ENCODE measurements around the gene SORCS2.

SORCS2 gene

GRCh38 chr4:7333801-7334421 lies 141.6 kb downstream of the SORCS2 start:
- no peaks in the 10 kb centered on the region for H3K9me3 Mint-ChIP-seq
- H3K27ac Mint-ChIP-seq, result no peak overlapping the region
- H3K27me3 Mint-ChIP-seq (ENCODE audit: low read depth), result no peaks in the 10 kb centered on the region
- no peaks in the 10 kb centered on the region for H3K4me1 Mint-ChIP-seq (ENCODE audit: low read depth)
- H3K4me3 Mint-ChIP-seq, result no peak overlapping the region
- no peaks in the 10 kb centered on the region for H3K36me3 Mint-ChIP-seq (ENCODE audit: low read depth)

GRCh38 chr4:7334521-7335275 lies 142.4 kb downstream of the SORCS2 start:
- H3K4me1 Mint-ChIP-seq (ENCODE audit: low read depth), result no peaks in the 10 kb centered on the region
- peaks cover 4% of the 10 kb centered on the region for H3K9me3 Mint-ChIP-seq
- no peak overlapping the region for H3K27ac Mint-ChIP-seq
- no peaks in the 10 kb centered on the region for H3K27me3 Mint-ChIP-seq (ENCODE audit: low read depth)
- no peak overlapping the region for H3K4me3 Mint-ChIP-seq
- H3K36me3 Mint-ChIP-seq (ENCODE audit: low read depth), result no peaks in the 10 kb centered on the region

- Mint-ChIP-seq H3K4me1 (ENCODE audit: low read depth) (no peaks in the 10 kb centered on the region), H3K27me3 (ENCODE audit: low read depth) (no peaks in the 10 kb centered on the region)
These were observed 143.2 kb downstream of the SORCS2 start for GRCh38 chr4:7335344-7336066.

GRCh38 chr4:7336067-7336569 lies 143.8 kb downstream of the SORCS2 start:
- H3K9me3 Mint-ChIP-seq, result peaks cover 4% of the 10 kb centered on the region
- no peaks in the 10 kb centered on the region for H3K36me3 Mint-ChIP-seq (ENCODE audit: low read depth)
- H3K4me3 Mint-ChIP-seq, result no peak overlapping the region
- no peak overlapping the region for H3K27ac Mint-ChIP-seq
- H3K4me1 Mint-ChIP-seq (ENCODE audit: low read depth), result no peaks in the 10 kb centered on the region
- no peaks in the 10 kb centered on the region for H3K27me3 Mint-ChIP-seq (ENCODE audit: low read depth)

More at GRCh38 chr4:7335344-7336066, 143.2 kb downstream of the SORCS2 start:
- Mint-ChIP-seq H3K36me3 (ENCODE audit: low read depth) (no peaks in the 10 kb centered on the region), H3K4me3 (no peak overlapping the region), H3K27ac (no peak overlapping the region), H3K9me3 (peaks cover 4% of the 10 kb centered on the region)

GRCh38 chr4:7336732-7337131 lies 144.4 kb downstream of the SORCS2 start:
- Mint-ChIP-seq H3K36me3 (ENCODE audit: low read depth) (no peaks in the 10 kb centered on the region), H3K27ac (no peak overlapping the region), H3K4me3 (no peak overlapping the region), H3K9me3 (peaks cover 9% of the 10 kb centered on the region), H3K27me3 (ENCODE audit: low read depth) (no peaks in the 10 kb centered on the region), H3K4me1 (ENCODE audit: low read depth) (no peaks in the 10 kb centered on the region)

GRCh38 chr4:7337196-7338058 lies 145.1 kb downstream of the SORCS2 start:
- H3K27ac Mint-ChIP-seq, result no peak overlapping the region
- H3K4me1 Mint-ChIP-seq (ENCODE audit: low read depth), result no peaks in the 10 kb centered on the region
- H3K4me3 Mint-ChIP-seq, result no peak overlapping the region
- H3K36me3 Mint-ChIP-seq (ENCODE audit: low read depth), result no peaks in the 10 kb centered on the region
- H3K27me3 Mint-ChIP-seq (ENCODE audit: low read depth), result no peaks in the 10 kb centered on the region
- peaks cover 15% of the 10 kb centered on the region for H3K9me3 Mint-ChIP-seq

GRCh38 chr4:7338059-7338452 lies 145.7 kb downstream of the SORCS2 start:
- Mint-ChIP-seq H3K36me3 (ENCODE audit: low read depth) (no peaks in the 10 kb centered on the region), H3K4me3 (no peak overlapping the region), H3K27ac (no peak overlapping the region), H3K9me3 (peaks cover 17% of the 10 kb centered on the region), H3K27me3 (ENCODE audit: low read depth) (no peaks in the 10 kb centered on the region), H3K4me1 (ENCODE audit: low read depth) (no peaks in the 10 kb centered on the region)

- H3K4me1 Mint-ChIP-seq (ENCODE audit: low read depth), result no peaks in the 10 kb centered on the region
- H3K27ac Mint-ChIP-seq, result no peak overlapping the region
- no peaks in the 10 kb centered on the region for H3K36me3 Mint-ChIP-seq (ENCODE audit: low read depth)
- H3K27me3 Mint-ChIP-seq (ENCODE audit: low read depth), result no peaks in the 10 kb centered on the region
- no peak overlapping the region for H3K4me3 Mint-ChIP-seq
- H3K9me3 Mint-ChIP-seq, result peaks cover 17% of the 10 kb centered on the region
These were observed 146.7 kb downstream of the SORCS2 start for GRCh38 chr4:7338876-7339623.

GRCh38 chr4:7339751-7340552 lies 147.6 kb downstream of the SORCS2 start:
- Mint-ChIP-seq H3K36me3 (ENCODE audit: low read depth) (no peaks in the 10 kb centered on the region), H3K4me3 (no peak overlapping the region)

GRCh38 chr4:7340553-7341433 lies 148.5 kb downstream of the SORCS2 start:
- H3K27ac Mint-ChIP-seq, result no peak overlapping the region
- H3K36me3 Mint-ChIP-seq (ENCODE audit: low read depth), result no peaks in the 10 kb centered on the region
- H3K4me1 Mint-ChIP-seq (ENCODE audit: low read depth), result no peaks in the 10 kb centered on the region
- H3K4me3 Mint-ChIP-seq, result no peak overlapping the region
- no peaks in the 10 kb centered on the region for H3K27me3 Mint-ChIP-seq (ENCODE audit: low read depth)
- H3K9me3 Mint-ChIP-seq, result peaks cover 17% of the 10 kb centered on the region

More at GRCh38 chr4:7339751-7340552, 147.6 kb downstream of the SORCS2 start:
- Mint-ChIP-seq H3K4me1 (ENCODE audit: low read depth) (no peaks in the 10 kb centered on the region), H3K9me3 (peaks cover 17% of the 10 kb centered on the region), H3K27ac (no peak overlapping the region), H3K27me3 (ENCODE audit: low read depth) (no peaks in the 10 kb centered on the region)

- Mint-ChIP-seq H3K4me1 (ENCODE audit: low read depth) (no peaks in the 10 kb centered on the region), H3K27me3 (ENCODE audit: low read depth) (no peaks in the 10 kb centered on the region), H3K4me3 (no peak overlapping the region), H3K27ac (no peak overlapping the region), H3K36me3 (ENCODE audit: low read depth) (no peaks in the 10 kb centered on the region), H3K9me3 (peaks cover 19% of the 10 kb centered on the region)
These were observed 149.3 kb downstream of the SORCS2 start for GRCh38 chr4:7341491-7342222.
